Liver (tissue), 3 donors: Measurements from ENCODE around the gene LCP1.

Experiments
- ATF3 ChIP-seq: IDR thresholded peaks from 2 replicates; pipeline ENCODE4 v1.6.1; 2016; ENCODE audit warnings: antibody characterized with exemption
- CTCF ChIP-seq: fragments of 150-350 bp; IDR thresholded peaks from 2 replicates; pipeline ENCODE4 v1.5.1; 2017; ENCODE audit warnings: improper control_type of control experiment, low read depth, low read length; ENCODE audit not compliant: missing input control
- EGR1 ChIP-seq, 2 donors: IDR thresholded peaks; 2 replicates each; pipeline ENCODE4 v1.6.1; 2016 to 2018; ENCODE audit warnings: antibody characterized with exemption in 2 of 2, low read depth in 2 of 2
- FOXA1 ChIP-seq: IDR thresholded peaks from 2 replicates; pipeline ENCODE4 v1.6.1; 2016; ENCODE audit warnings: antibody characterized with exemption
- GABPA ChIP-seq, 2 donors: IDR thresholded peaks in 1 of 2; conservative IDR thresholded peaks in 1 of 2; 2 replicates each; pipeline ENCODE4 v1.6.1; 2016; ENCODE audit warnings: antibody characterized with exemption in 2 of 2, mild to moderate bottlenecking in 1 of 2, moderate library complexity in 1 of 2
- HNF4A ChIP-seq, 2 donors: conservative IDR thresholded peaks; 2 replicates each; pipeline ENCODE4 v1.6.1; 2016; ENCODE audit warnings: antibody characterized with exemption in 2 of 2, mild to moderate bottlenecking in 2 of 2
- JUND ChIP-seq, 2 donors: IDR thresholded peaks; 2 replicates each; pipeline ENCODE4 v1.6.1; 2016; ENCODE audit warnings: antibody characterized with exemption in 2 of 2
- MAX ChIP-seq: IDR thresholded peaks from 2 replicates; pipeline ENCODE4 v1.6.1; 2016; ENCODE audit warnings: antibody characterized with exemption
- REST ChIP-seq: IDR thresholded peaks from 2 replicates; pipeline ENCODE4 v1.6.1; 2016; ENCODE audit warnings: antibody characterized with exemption, mild to moderate bottlenecking
- RXRA ChIP-seq, 2 donors: IDR thresholded peaks; 2 replicates each; pipeline ENCODE4 v1.6.1; 2017 to 2018; ENCODE audit warnings: antibody characterized with exemption in 2 of 2, mild to moderate bottlenecking in 1 of 2
- SP1 ChIP-seq: IDR thresholded peaks from 2 replicates; pipeline ENCODE4 v1.6.1; 2018; ENCODE audit warnings: antibody characterized with exemption, mild to moderate bottlenecking
- TAF1 ChIP-seq: conservative IDR thresholded peaks from 2 replicates; pipeline ENCODE4 v1.6.1; 2016; ENCODE audit warnings: antibody characterized with exemption, mild to moderate bottlenecking
- ZBTB33 ChIP-seq: IDR thresholded peaks from 2 replicates; pipeline ENCODE4 v1.6.1; 2016; ENCODE audit warnings: antibody characterized with exemption
- donor health status: healthy.
- donor health status: healthy.

GRCh38 chr13:46140044-46140443 is 41.9 kb downstream of the LCP1 start:
- TF ChIP-seq CTCF (no peak), ATF3 (no peak), RXRA (IDR thresholded peaks at IDR 0.05) (no peak), HNF4A (conservative IDR thresholded peaks at IDR 0.05) (no peak), REST (no peak), TAF1 (no peak), ZBTB33 (no peak), GABPA (IDR thresholded peaks at IDR 0.05 in 1 of 2, conservative IDR thresholded peaks at IDR 0.05 in 1 of 2) (no peak), SP1 (no peak), EGR1 (IDR thresholded peaks at IDR 0.05; ENCODE audit: low read depth in 2 of 2) (no peak), MAX (no peak), JUND (IDR thresholded peaks at IDR 0.05) (no peak), FOXA1 (no peak)
